ENCODE measurements around the gene KRTAP3-1.
"Not testable (repeated sequence)": the region's sequence is repeated elsewhere in the genome, so short reads cannot be mapped to it uniquely, and the experiment has no call there.

KRTAP3-1 gene

GRCh38 chr17:41015454-41015853 lies 6.5 kb upstream of the KRTAP3-1 start:
- no peak for DNase-seq (ENCODE audit: low spot score)

- no peak for DNase-seq (ENCODE audit: low spot score)
These were observed 4.7 kb upstream of the KRTAP3-1 start for GRCh38 chr17:41013606-41014005.

- DNase-seq (ENCODE audit: low spot score), result no peak
These were observed 4.3 kb upstream of the KRTAP3-1 start for GRCh38 chr17:41013181-41013580.

- DNase-seq (ENCODE audit: low spot score), result no peak
These were observed 3.6 kb upstream of the KRTAP3-1 start for GRCh38 chr17:41012326-41013120.

GRCh38 chr17:41010441-41010840 lies 1.5 kb upstream of the KRTAP3-1 start:
- DNase-seq (ENCODE audit: low spot score), result no peak

GRCh38 chr17:41009936-41010335 lies 1.0 kb upstream of the KRTAP3-1 start:
- DNase-seq (ENCODE audit: low spot score), result no peak

- DNase-seq (ENCODE audit: low spot score), result no peak
These were observed 403 bp upstream of the KRTAP3-1 start for GRCh38 chr17:41009301-41009760.

- no peak for DNase-seq (ENCODE audit: low spot score)
These were observed 4.5 kb downstream of the KRTAP3-1 start for GRCh38 chr17:41004397-41004796.

GRCh38 chr17:41003926-41004325 lies 5.0 kb downstream of the KRTAP3-1 start:
- DNase-seq (ENCODE audit: low spot score), result no peak

GRCh38 chr17:41002814-41003213 lies 6.1 kb downstream of the KRTAP3-1 start:
- no peak for DNase-seq (ENCODE audit: low spot score)

GRCh38 chr17:41001795-41002194 lies 7.1 kb downstream of the KRTAP3-1 start:
- DNase-seq (ENCODE audit: low spot score), result no peak

- DNase-seq (ENCODE audit: low spot score), result not testable (repeated sequence)
These were observed 9.4 kb downstream of the KRTAP3-1 start, which contains the start of gene KRTAP3-2 for GRCh38 chr17:40999563-40999962. Gene KRTAP3-2, minus strand, starts transcription at chr17:40999906. Its CDS starts 53 bp downstream, at chr17:40999853.

- no peak for DNase-seq (ENCODE audit: low spot score)
These were observed 11.6 kb downstream of the KRTAP3-1 start for GRCh38 chr17:40997361-40997760.

- no peak for DNase-seq (ENCODE audit: low spot score)
These were observed 12.1 kb downstream of the KRTAP3-1 start for GRCh38 chr17:40996829-40997228.

GRCh38 chr17:40995116-40995515 lies 13.8 kb downstream of the KRTAP3-1 start:
- no peak for DNase-seq (ENCODE audit: low spot score)

- no peak for DNase-seq (ENCODE audit: low spot score)
These were observed 15.1 kb downstream of the KRTAP3-1 start, which contains the start of gene KRTAP3-3 for GRCh38 chr17:40993839-40994238. Gene KRTAP3-3, minus strand, starts transcription at chr17:40994164. Its CDS starts 67 bp downstream, at chr17:40994097.

- no peak for DNase-seq (ENCODE audit: low spot score)
These were observed 15.8 kb downstream of the KRTAP3-1 start for GRCh38 chr17:40993084-40993483.

- DNase-seq (ENCODE audit: low spot score), result no peak
These were observed 16.3 kb downstream of the KRTAP3-1 start for GRCh38 chr17:40992666-40993065.

- no peak for DNase-seq (ENCODE audit: low spot score)
These were observed 22.0 kb downstream of the KRTAP3-1 start for GRCh38 chr17:40986920-40987319.

GRCh38 chr17:40984226-40984625 lies 24.7 kb downstream of the KRTAP3-1 start, which contains the start of gene KRT40:
Gene KRT40, minus strand, starts transcription at chr17:40984326. Its CDS starts 53 bp downstream, at chr17:40984273.
- DNase-seq (ENCODE audit: low spot score), result no peak

GRCh38 chr17:40981115-40981514 lies 27.8 kb downstream of the KRTAP3-1 start:
- no peak for DNase-seq (ENCODE audit: low spot score)

GRCh38 chr17:40980596-40980995 lies 28.3 kb downstream of the KRTAP3-1 start:
- DNase-seq (ENCODE audit: low spot score), result no peak

- DNase-seq (ENCODE audit: low spot score), result no peak
These were observed 28.8 kb downstream of the KRTAP3-1 start for GRCh38 chr17:40980117-40980516.

All from D341Med (cell line).